CD4-positive, alpha-beta T cell (primary cell): ENCODE data around the gene PLOD1. TPM values are rescaled to one million over a fixed set of nuclear protein-coding genes. Genes with fewer than 3 reads are reported as not detected.

ENCODE experiments used
- ATAC-seq: fragments of 200-7000 bp; cut with Tn5 transposase; one replicate; pipeline ENCODE4 v1.10.0; 2022; ENCODE audit warnings: mild to moderate bottlenecking; ENCODE audit not compliant: poor library complexity
- CTCF ChIA-PET: fragments of 350-600 bp; sonication (Branson Sonifier 250); formaldehyde crosslinking; loops from one replicate; lab custom pipeline; 2021; ENCODE audit warnings: antibody characterized with exemption, inconsistent platforms; lab: Charles Lee
- POLR2A ChIA-PET: fragments of 350-600 bp; sonication (Branson Sonifier 250); formaldehyde crosslinking; loops from one replicate; lab custom pipeline; 2021; ENCODE audit warnings: antibody characterized with exemption, inconsistent platforms; lab: Charles Lee
- DNase-seq, 14 experiments: peaks; one replicate each; pipeline ENCODE4 v3.0.0-alpha.2; 2013 to 2020; ENCODE audit warnings: mixed read lengths in 2 of 14
- H3K27ac ChIP-seq, 2 donors: one replicate each; pipeline versions ENCODE4 v1.5.1 to v1.7.0; 2013; ENCODE audit warnings: low read length in 2 of 2, low read depth in 1 of 2, mild to moderate bottlenecking in 1 of 2
- H3K27me3 ChIP-seq, 2 experiments: 1 replicate in 1 of 2; 2 replicates in 1 of 2; pipeline versions ENCODE4 v1.6.1 to v1.7.0; 2013; ENCODE audit warnings: low read length in 2 of 2, control low read depth in 1 of 2, mild to moderate bottlenecking in 1 of 2, moderate library complexity in 1 of 2; ENCODE audit not compliant: insufficient read depth in 2 of 2, control insufficient read depth in 1 of 2
- H3K36me3 ChIP-seq: one replicate; pipeline ENCODE4 v1.6.1; 2013; ENCODE audit warnings: low read length, control low read depth; ENCODE audit not compliant: insufficient read depth
- H3K4me1 ChIP-seq: one replicate; pipeline ENCODE4 v1.6.1; 2013; ENCODE audit warnings: low read length, control low read depth; ENCODE audit not compliant: insufficient read depth
- H3K4me3 ChIP-seq: one replicate; pipeline ENCODE4 v1.5.1; 2013; ENCODE audit warnings: mild to moderate bottlenecking, low read length, moderate library complexity
- H3K9me3 ChIP-seq, 2 experiments: 1 replicate in 1 of 2; 2 replicates in 1 of 2; pipeline versions ENCODE4 v1.6.1 to v1.7.0; 2013; ENCODE audit warnings: low read length in 2 of 2, mild to moderate bottlenecking in 2 of 2, control low read depth in 1 of 2, moderate library complexity in 1 of 2; ENCODE audit not compliant: control insufficient read depth in 1 of 2, insufficient read depth in 1 of 2
- H3K27ac Mint-ChIP-seq: one replicate; pipeline ENCODE4 v1.8.0; 2020; ENCODE audit warnings: mixed read lengths
- H3K27me3 Mint-ChIP-seq: one replicate; pipeline ENCODE4 v1.8.0; 2021; ENCODE audit warnings: mixed read lengths
- H3K36me3 Mint-ChIP-seq: one replicate; pipeline ENCODE4 v1.8.0; 2021; ENCODE audit warnings: low read depth, mixed read lengths
- H3K4me1 Mint-ChIP-seq: one replicate; pipeline ENCODE4 v1.8.0; 2021; ENCODE audit warnings: low read depth, mixed read lengths
- H3K4me3 Mint-ChIP-seq: one replicate; pipeline ENCODE4 v1.8.0; 2020; ENCODE audit warnings: mild to moderate bottlenecking, mixed read lengths
- H3K9me3 Mint-ChIP-seq: one replicate; pipeline ENCODE4 v1.8.0; 2020; ENCODE audit warnings: mixed read lengths
- intact Hi-C, 2 experiments: fragments of 100-400 bp; cut with DNase I in 1 of 2; cut with micrococcal nuclease in 1 of 2; formaldehyde crosslinking; loops; one replicate each; pipeline versions ENCODE4 v1.15.1 to v1.9.0; 2023 to 2025; cut with DNase I, micrococcal nuclease
- total RNA-seq, 174 experiments: library from RNA in 2 of 174; stranded (reverse) in 2 of 174; gene quantifications; one replicate each; pipeline ENCODE4 v1.2.3 and lab custom pipeline; 2021 to 2026
- TF ChIP-seq, protein P1 (sequence below): fragments of 200-600 bp; IDR thresholded peaks from one replicate; pipeline ENCODE4 v1.8.0; 2022; ENCODE audit warnings: antibody characterized with exemption, mild to moderate bottlenecking

Gene PLOD1
- total RNA-seq, 2 experiments from 2014 or later = 1.6 to 1.8 TPM

DNA sequence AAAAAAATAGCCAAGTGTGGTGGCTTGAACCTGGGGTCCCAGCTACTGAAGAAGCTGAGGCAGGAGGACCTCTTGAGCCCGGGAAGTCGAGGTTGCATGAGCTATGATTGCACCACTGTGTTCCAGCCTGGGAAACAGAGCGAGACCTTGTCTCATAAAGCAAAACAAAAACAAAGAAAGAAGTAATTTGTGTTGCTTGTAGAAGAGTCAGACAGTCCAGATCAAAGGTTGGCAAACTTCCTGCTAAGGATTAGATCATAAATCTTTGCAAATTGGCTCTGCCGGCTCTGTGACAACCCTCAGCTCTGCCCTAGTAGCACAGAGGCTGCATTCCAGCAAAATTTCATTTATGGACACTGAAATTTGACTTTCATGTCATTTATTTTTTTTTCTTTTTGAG is 26.7 kb downstream of the PLOD1 start:
- no peaks in the 10 kb centered on the region for H3K9me3 Mint-ChIP-seq
- Histone ChIP-seq H3K27me3 (no peaks in the 10 kb centered on the region), H3K9me3 (no peaks in the 10 kb centered on the region), H3K36me3 (no peaks in the 10 kb centered on the region), H3K27ac (no peak overlapping the region), H3K4me3 (no peak overlapping the region), H3K4me1 (no peaks in the 10 kb centered on the region)
- no peak for ATAC-seq
- H3K27ac Mint-ChIP-seq = no peak overlapping the region
- no peak for DNase-seq
- no peaks in the 10 kb centered on the region for H3K27me3 Mint-ChIP-seq
- intact Hi-C loops = no loop called here
- TF ChIP-seq, protein P1, sequence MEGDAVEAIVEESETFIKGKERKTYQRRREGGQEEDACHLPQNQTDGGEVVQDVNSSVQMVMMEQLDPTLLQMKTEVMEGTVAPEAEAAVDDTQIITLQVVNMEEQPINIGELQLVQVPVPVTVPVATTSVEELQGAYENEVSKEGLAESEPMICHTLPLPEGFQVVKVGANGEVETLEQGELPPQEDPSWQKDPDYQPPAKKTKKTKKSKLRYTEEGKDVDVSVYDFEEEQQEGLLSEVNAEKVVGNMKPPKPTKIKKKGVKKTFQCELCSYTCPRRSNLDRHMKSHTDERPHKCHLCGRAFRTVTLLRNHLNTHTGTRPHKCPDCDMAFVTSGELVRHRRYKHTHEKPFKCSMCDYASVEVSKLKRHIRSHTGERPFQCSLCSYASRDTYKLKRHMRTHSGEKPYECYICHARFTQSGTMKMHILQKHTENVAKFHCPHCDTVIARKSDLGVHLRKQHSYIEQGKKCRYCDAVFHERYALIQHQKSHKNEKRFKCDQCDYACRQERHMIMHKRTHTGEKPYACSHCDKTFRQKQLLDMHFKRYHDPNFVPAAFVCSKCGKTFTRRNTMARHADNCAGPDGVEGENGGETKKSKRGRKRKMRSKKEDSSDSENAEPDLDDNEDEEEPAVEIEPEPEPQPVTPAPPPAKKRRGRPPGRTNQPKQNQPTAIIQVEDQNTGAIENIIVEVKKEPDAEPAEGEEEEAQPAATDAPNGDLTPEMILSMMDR = no peak
- ChIA-PET CTCF (no interaction called here), POLR2A (interaction anchor here (0.7 to 0.8 kb wide), 2 partner anchors 12 to 17 kb away, joined by 3 read pairs; no protein-coding TSS in a partner anchor)
- no peaks in the 10 kb centered on the region for H3K4me1 Mint-ChIP-seq
- no peak overlapping the region for H3K4me3 Mint-ChIP-seq
- H3K36me3 Mint-ChIP-seq = no peaks in the 10 kb centered on the region

DNA sequence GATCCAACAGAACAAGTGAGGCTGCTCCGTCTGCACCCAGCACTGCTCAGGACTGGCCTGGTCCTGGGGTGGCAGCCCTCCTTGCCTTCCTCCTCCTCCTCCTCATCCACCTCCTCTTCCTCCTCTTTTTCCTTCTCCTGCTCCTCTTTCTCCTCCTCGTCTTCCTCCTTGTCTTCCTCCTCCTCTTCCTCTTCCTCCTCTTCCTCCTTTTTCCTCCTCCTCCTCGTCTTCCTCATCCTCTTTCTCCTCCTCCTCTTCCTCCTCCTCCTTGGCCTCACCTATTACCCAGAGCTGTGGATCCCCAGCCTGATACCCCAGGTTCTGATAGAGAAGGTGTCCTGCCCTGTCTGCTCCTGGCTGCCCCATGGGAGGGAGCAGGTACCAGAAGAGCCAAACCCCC is 29.1 kb downstream of the PLOD1 start:
- CTCF ChIA-PET = no interaction called here
- no peaks in the 10 kb centered on the region for H3K36me3 Mint-ChIP-seq
- intact Hi-C loops = no loop called here
- POLR2A ChIA-PET = no interaction called here
- Histone ChIP-seq H3K27me3 (no peaks in the 10 kb centered on the region), H3K36me3 (no peaks in the 10 kb centered on the region), H3K27ac (no peak overlapping the region), H3K4me1 (no peaks in the 10 kb centered on the region), H3K9me3 (no peaks in the 10 kb centered on the region), H3K4me3 (no peak overlapping the region)
- no peak overlapping the region for H3K4me3 Mint-ChIP-seq
- H3K27me3 Mint-ChIP-seq = no peaks in the 10 kb centered on the region
- TF ChIP-seq, protein P1 = no peak
- no peaks in the 10 kb centered on the region for H3K4me1 Mint-ChIP-seq
- ATAC-seq = no peak
- no peaks in the 10 kb centered on the region for H3K9me3 Mint-ChIP-seq
- DNase-seq = no peak
- no peak overlapping the region for H3K27ac Mint-ChIP-seq

DNA sequence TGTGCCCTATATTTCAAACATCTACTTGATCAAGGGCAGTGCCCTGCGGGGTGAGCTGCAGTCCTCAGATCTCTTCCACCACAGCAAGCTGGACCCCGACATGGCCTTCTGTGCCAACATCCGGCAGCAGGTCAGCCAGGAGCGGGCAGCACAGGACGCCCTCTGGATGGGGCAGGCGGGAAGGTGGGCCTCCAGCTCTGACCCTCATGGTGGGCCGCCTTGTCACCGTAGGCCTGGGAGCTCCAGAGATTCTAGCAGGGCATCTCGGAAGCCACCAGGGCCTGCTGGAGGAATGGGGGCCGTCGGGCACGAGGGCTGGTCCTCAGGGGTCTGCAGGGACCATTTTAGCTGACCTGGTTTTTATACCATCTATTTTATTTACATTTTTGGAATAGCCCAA is 30.1 kb downstream of the PLOD1 start:
- H3K27me3 ChIP-seq = no peaks in the 10 kb centered on the region
- H3K4me1 ChIP-seq = no peaks in the 10 kb centered on the region
- DNase-seq = no peak
- TF ChIP-seq, protein P1 = no peak
- no peaks in the 10 kb centered on the region for H3K36me3 Mint-ChIP-seq
- no peaks in the 10 kb centered on the region for H3K9me3 ChIP-seq
- intact Hi-C loops = no loop called here
- H3K4me3 Mint-ChIP-seq = no peak overlapping the region
- no peak overlapping the region for H3K27ac Mint-ChIP-seq
- no peaks in the 10 kb centered on the region for H3K4me1 Mint-ChIP-seq
- H3K4me3 ChIP-seq = no peak overlapping the region
- CTCF ChIA-PET = no interaction called here
- no peak overlapping the region for H3K27ac ChIP-seq
- H3K27me3 Mint-ChIP-seq = no peaks in the 10 kb centered on the region
- no peaks in the 10 kb centered on the region for H3K36me3 ChIP-seq
- no peak for ATAC-seq
- POLR2A ChIA-PET = no interaction called here
- H3K9me3 Mint-ChIP-seq = no peaks in the 10 kb centered on the region
